Measurements from ENCODE around the gene PXK. TPM values are rescaled to one million over a fixed set of nuclear protein-coding genes. Genes with fewer than 3 reads are reported as not detected.
"Not testable (repeated sequence)": the region's sequence is repeated elsewhere in the genome, so short reads cannot be mapped to it uniquely, and the experiment has no call there.

PXK gene
- total RNA-seq, 2 experiments from 2014 or later, result 68.7 to 125 TPM

DNA sequence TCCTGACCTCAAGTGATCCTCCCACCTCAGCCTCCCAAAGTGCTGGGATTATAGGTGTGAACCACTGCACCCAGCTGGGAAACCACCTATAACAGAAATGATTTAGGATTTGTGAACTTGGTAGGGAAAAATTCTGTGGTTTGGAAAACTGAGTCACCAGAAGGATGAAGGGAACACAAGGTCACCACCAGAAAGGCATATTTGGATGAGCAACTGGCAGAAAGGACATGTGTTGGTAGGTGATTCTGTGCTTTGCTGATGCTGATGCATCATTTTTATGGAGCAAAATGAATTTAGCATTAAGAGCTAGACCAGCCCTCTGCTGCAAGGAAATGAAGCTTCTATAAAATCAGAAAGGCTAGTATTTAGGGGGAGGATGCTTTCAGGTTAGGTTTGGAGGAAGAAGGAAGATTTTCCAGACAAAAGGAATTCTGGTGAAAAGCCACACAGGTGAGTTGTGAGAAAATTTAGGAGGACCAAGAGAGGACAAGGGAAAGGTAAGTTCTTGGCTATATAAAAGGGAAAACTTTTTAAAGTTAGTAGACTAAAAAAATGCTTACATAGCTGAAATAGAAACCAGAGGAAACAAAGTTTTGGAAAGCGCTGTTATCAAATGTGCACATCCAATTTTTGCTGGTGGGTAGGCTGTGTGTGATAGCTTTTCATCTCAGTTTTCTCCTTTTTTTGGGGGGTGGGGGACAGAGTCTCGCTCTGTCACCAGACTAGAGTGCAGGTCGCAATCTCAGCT lies 3.6 kb downstream of the PXK start:
- Histone ChIP-seq H3K4me2 (ENCODE audit: low read length) (peak overlapping the region; percentile 43), H3K36me3 (ENCODE audit: insufficient read depth, low read length) (peaks cover 53% of the 10 kb centered on the region), H3K27ac (ENCODE audit: low read depth, low read length, poor library complexity, severe bottlenecking) (peak overlapping the region; percentile 82), H3K9me3 (ENCODE audit: low read length) (no peaks in the 10 kb centered on the region), H2AFZ (ENCODE audit: low read length) (no peak overlapping the region), H3K4me3 (ENCODE audit: low read depth, low read length, poor library complexity, severe bottlenecking) (no peak overlapping the region), H3K4me1 (ENCODE audit: insufficient read depth, low read length, poor library complexity, severe bottlenecking) (peaks cover 70% of the 10 kb centered on the region), H3K9me2 (ENCODE audit: insufficient read depth, low read length) (no peaks in the 10 kb centered on the region), H4K20me1 (ENCODE audit: insufficient read depth, low read length) (no peaks in the 10 kb centered on the region), H3K79me2 (ENCODE audit: insufficient read depth, low read depth, low read length) (peaks cover 89% of the 10 kb centered on the region)
- POLR2A ChIA-PET, result interaction anchor here (0.6 to 19.4 kb wide), 7 partner anchors 15 to 308 kb away, joined by 3 to 711 read pairs (median 4); partner anchors contain the start of genes HTD2 and RPP14
- intact Hi-C loops (cut with micrococcal nuclease; ENCODE audit: unreplicated experiment), result no loop called here
- BruUV-seq (replicated peaks), result no TSS peak
- CTCF ChIA-PET (ENCODE audit: unreplicated experiment), result interaction anchor here (1.4 to 4.3 kb wide), 5 partner anchors 14 to 33 kb away, joined by 3 to 22 read pairs (median 6); no protein-coding TSS in a partner anchor
- no peak for TF ChIP-seq EZH2phosphoT487 (IDR thresholded peaks at IDR 0.05; ENCODE audit: borderline replicate concordance, low read depth, low read length)
- TF ChIP-seq, protein P1, sequence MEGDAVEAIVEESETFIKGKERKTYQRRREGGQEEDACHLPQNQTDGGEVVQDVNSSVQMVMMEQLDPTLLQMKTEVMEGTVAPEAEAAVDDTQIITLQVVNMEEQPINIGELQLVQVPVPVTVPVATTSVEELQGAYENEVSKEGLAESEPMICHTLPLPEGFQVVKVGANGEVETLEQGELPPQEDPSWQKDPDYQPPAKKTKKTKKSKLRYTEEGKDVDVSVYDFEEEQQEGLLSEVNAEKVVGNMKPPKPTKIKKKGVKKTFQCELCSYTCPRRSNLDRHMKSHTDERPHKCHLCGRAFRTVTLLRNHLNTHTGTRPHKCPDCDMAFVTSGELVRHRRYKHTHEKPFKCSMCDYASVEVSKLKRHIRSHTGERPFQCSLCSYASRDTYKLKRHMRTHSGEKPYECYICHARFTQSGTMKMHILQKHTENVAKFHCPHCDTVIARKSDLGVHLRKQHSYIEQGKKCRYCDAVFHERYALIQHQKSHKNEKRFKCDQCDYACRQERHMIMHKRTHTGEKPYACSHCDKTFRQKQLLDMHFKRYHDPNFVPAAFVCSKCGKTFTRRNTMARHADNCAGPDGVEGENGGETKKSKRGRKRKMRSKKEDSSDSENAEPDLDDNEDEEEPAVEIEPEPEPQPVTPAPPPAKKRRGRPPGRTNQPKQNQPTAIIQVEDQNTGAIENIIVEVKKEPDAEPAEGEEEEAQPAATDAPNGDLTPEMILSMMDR (conservative IDR thresholded peaks at IDR 0.05; ENCODE audit: low read length), result no peak
- DNase-seq (ENCODE audit: low spot score), result no peak

- no peaks in the 10 kb centered on the region for H4K20me1 ChIP-seq (ENCODE audit: insufficient read depth, low read length)
- no peaks in the 10 kb centered on the region for H3K9me3 ChIP-seq (ENCODE audit: low read length)
- BruUV-seq (replicated peaks), result no TSS peak
- intact Hi-C loops (cut with micrococcal nuclease; ENCODE audit: unreplicated experiment), result no loop called here
- no peak for DNase-seq (ENCODE audit: low spot score)
- peak overlapping the region; percentile 82 for H3K27ac ChIP-seq (ENCODE audit: low read depth, low read length, poor library complexity, severe bottlenecking)
- peaks cover 70% of the 10 kb centered on the region for H3K4me1 ChIP-seq (ENCODE audit: insufficient read depth, low read length, poor library complexity, severe bottlenecking)
- H3K9me2 ChIP-seq (ENCODE audit: insufficient read depth, low read length), result no peaks in the 10 kb centered on the region
- peak overlapping the region; percentile 43 for H3K4me2 ChIP-seq (ENCODE audit: low read length)
- H2AFZ ChIP-seq (ENCODE audit: low read length), result no peak overlapping the region
- POLR2A ChIA-PET, result interaction anchor here (0.6 to 19.4 kb wide), 6 partner anchors 11 to 106 kb away, joined by 3 to 711 read pairs (median 4); partner anchors contain the start of genes HTD2 and RPP14
- H3K79me2 ChIP-seq (ENCODE audit: insufficient read depth, low read depth, low read length), result peaks cover 93% of the 10 kb centered on the region
- no peak overlapping the region for H3K4me3 ChIP-seq (ENCODE audit: low read depth, low read length, poor library complexity, severe bottlenecking)
- CTCF ChIA-PET (ENCODE audit: unreplicated experiment), result interaction anchor here (0.6 to 4.3 kb wide), 3 partner anchors 13 to 160 kb away, joined by 3 to 22 read pairs (median 6); no protein-coding TSS in a partner anchor
- TF ChIP-seq, protein P1 (conservative IDR thresholded peaks at IDR 0.05; ENCODE audit: low read length), result no peak
- TF ChIP-seq EZH2phosphoT487 (IDR thresholded peaks at IDR 0.05; ENCODE audit: borderline replicate concordance, low read depth, low read length), result no peak
- H3K36me3 ChIP-seq (ENCODE audit: insufficient read depth, low read length), result peaks cover 62% of the 10 kb centered on the region
These were observed 4.5 kb downstream of the PXK start for GRCh38 chr3:58337190-58337589.

GRCh38 chr3:58339146-58339545 lies 6.5 kb downstream of the PXK start:
- peak overlapping the region; percentile 82 for H3K27ac ChIP-seq (ENCODE audit: low read depth, low read length, poor library complexity, severe bottlenecking)
- H3K36me3 ChIP-seq (ENCODE audit: insufficient read depth, low read length), result peaks cover 78% of the 10 kb centered on the region
- ChIA-PET POLR2A (interaction anchor here (0.5 to 19.4 kb wide), 6 partner anchors 9 to 99 kb away, joined by 3 to 711 read pairs (median 4); no protein-coding TSS in a partner anchor), CTCF (ENCODE audit: unreplicated experiment) (interaction anchor here (1.4 to 4.3 kb wide), 4 partner anchors 9 to 17 kb away, joined by 6 to 22 read pairs (median 6); no protein-coding TSS in a partner anchor)
- intact Hi-C loops (cut with micrococcal nuclease; ENCODE audit: unreplicated experiment); DNase-seq (ENCODE audit: low spot score); H3K9me3 ChIP-seq (ENCODE audit: low read length); BruUV-seq (replicated peaks); H4K20me1 ChIP-seq (ENCODE audit: insufficient read depth, low read length); H3K9me2 ChIP-seq (ENCODE audit: insufficient read depth, low read length); H2AFZ ChIP-seq (ENCODE audit: low read length): not testable (repeated sequence)
- peaks cover 88% of the 10 kb centered on the region for H3K4me1 ChIP-seq (ENCODE audit: insufficient read depth, low read length, poor library complexity, severe bottlenecking)
- H3K79me2 ChIP-seq (ENCODE audit: insufficient read depth, low read depth, low read length), result peaks cover 100% of the 10 kb centered on the region
- peak overlapping the region; percentile 35 for H3K4me3 ChIP-seq (ENCODE audit: low read depth, low read length, poor library complexity, severe bottlenecking)
- H3K4me2 ChIP-seq (ENCODE audit: low read length), result peak overlapping the region; percentile 43

All from OCI-LY7 (cell line).